Amniotic stem cell (primary cell): ENCODE data around the gene FCRL6.

Source experiments
- DNase-seq: peaks from one replicate; lab custom pipeline; 2025; lab: John Stamatoyannopoulos, UW

FCRL6 gene

GRCh38 chr1:159802111-159802510 is at the start of gene FCRL6:
TSS of gene FCRL6 (plus strand) at chr1:159802360. CDS start at chr1:159802425, 65 bp downstream.
- no peak for DNase-seq

- no peak for DNase-seq
Observed at GRCh38 chr1:159753386-159753785, 48.8 kb upstream of the FCRL6 start.

- DNase-seq = no peak
Observed at GRCh38 chr1:159755451-159756007, 46.6 kb upstream of the FCRL6 start.

GRCh38 chr1:159756397-159756796 is 45.8 kb upstream of the FCRL6 start:
- no peak for DNase-seq

- DNase-seq = no peak
Observed at GRCh38 chr1:159763686-159764085, 38.5 kb upstream of the FCRL6 start.

- DNase-seq = no peak
Observed at GRCh38 chr1:159765806-159766205, 36.4 kb upstream of the FCRL6 start.

- DNase-seq = no peak
Observed at GRCh38 chr1:159771127-159771895, 30.8 kb upstream of the FCRL6 start.

- DNase-seq = no peak
Observed at GRCh38 chr1:159774465-159774864, 27.7 kb upstream of the FCRL6 start.

- DNase-seq = no peak
Observed at GRCh38 chr1:159775716-159776115, 26.4 kb upstream of the FCRL6 start.

GRCh38 chr1:159778266-159778665 is 23.9 kb upstream of the FCRL6 start:
- no peak for DNase-seq

- DNase-seq = no peak
Observed at GRCh38 chr1:159779403-159779851, 22.7 kb upstream of the FCRL6 start.

GRCh38 chr1:159780583-159781582 is 21.3 kb upstream of the FCRL6 start, which contains the start of gene DUSP23:
TSS of gene DUSP23 (plus strand) at chr1:159780962. CDS start at chr1:159781101, 139 bp downstream.
- DNase-seq = peak; percentile 97

GRCh38 chr1:159781992-159782391 is 20.2 kb upstream of the FCRL6 start:
- no peak for DNase-seq

- no peak for DNase-seq
Observed at GRCh38 chr1:159783724-159784123, 18.4 kb upstream of the FCRL6 start.

GRCh38 chr1:159786465-159786864 is 15.7 kb upstream of the FCRL6 start:
- no peak for DNase-seq

- no peak for DNase-seq
Observed at GRCh38 chr1:159786966-159787365, 15.2 kb upstream of the FCRL6 start.

GRCh38 chr1:159790237-159790917 is 11.8 kb upstream of the FCRL6 start:
- DNase-seq = no peak

GRCh38 chr1:159791031-159791430 is 11.1 kb upstream of the FCRL6 start:
- DNase-seq = no peak

GRCh38 chr1:159791461-159791860 is 10.7 kb upstream of the FCRL6 start:
- no peak for DNase-seq

- DNase-seq = no peak
Observed at GRCh38 chr1:159795534-159795933, 6.6 kb upstream of the FCRL6 start.

- DNase-seq = peak; percentile 82
Observed at GRCh38 chr1:159798893-159799292, 3.3 kb upstream of the FCRL6 start.
